A549 (cell line): ENCODE data around the gene EHD2. TPM values are rescaled to one million over a fixed set of nuclear protein-coding genes. Genes with fewer than 3 reads are reported as not detected.
"Not testable (repeated sequence)": the region's sequence is repeated elsewhere in the genome, so short reads cannot be mapped to it uniquely, and the experiment has no call there.

ENCODE experiments used
- ATAC-seq, 2 experiments: fragments of 200-7000 bp in 1 of 2; fragments of >200 bp in 1 of 2; cut with Nextera tagmentation in 1 of 2; cut with Tn5 transposase in 1 of 2; 3 replicates each; pipeline versions ENCODE4 v1.8.0 to v1.9.1; 2018 to 2020; ENCODE audit warnings: mild to moderate bottlenecking in 1 of 2, moderate library complexity in 1 of 2
- CTCF ChIA-PET: fragments of 300-600 bp; sonication (Branson Sonifier 250); formaldehyde crosslinking; extraction: SDS; loops from one replicate; lab custom pipeline; 2021; ENCODE audit warnings: antibody characterized with exemption, inconsistent platforms; lab: Yijun Ruan, JAX
- POLR2A ChIA-PET: fragments of 350-600 bp; formaldehyde crosslinking; extraction: SDS; loops from one replicate; lab custom pipeline; 2021; ENCODE audit warnings: antibody characterized with exemption, inconsistent platforms; lab: Yijun Ruan, JAX
- DNase-seq, 2 experiments: peaks; one replicate each; pipeline versions ENCODE4 v3.0.0 to v3.0.0-alpha.2; 2011 to 2016; ENCODE audit warnings: low read depth in 1 of 2, low spot score in 1 of 2
- FAIRE-seq: peaks from 2 replicates; lab custom pipeline; 2011; peaks lifted over from hg19 to GRCh38; lab: Jason Lieb, UNC
- H3K27ac ChIP-seq, 2 experiments: fragments of >200 bp; sonication (Bioruptor Twin); formaldehyde crosslinking; 3 replicates each; pipeline ENCODE4 v1.5.1; 2016 to 2017
- H3K4me1 ChIP-seq: fragments of >200 bp; sonication (Bioruptor Twin); formaldehyde crosslinking; 3 replicates; pipeline ENCODE4 v1.6.1; 2016
- H3K4me2 ChIP-seq: fragments of >200 bp; sonication (Bioruptor Twin); formaldehyde crosslinking; 3 replicates; pipeline ENCODE4 v1.6.1; 2016
- H3K4me3 ChIP-seq: fragments of >200 bp; sonication (Bioruptor Twin); formaldehyde crosslinking; 3 replicates; pipeline ENCODE4 v1.5.1; 2016
- H3K9me3 ChIP-seq: fragments of >200 bp; sonication (Bioruptor Twin); formaldehyde crosslinking; 3 replicates; pipeline ENCODE4 v1.6.1; 2016
- CEBPB ChIP-seq, 2 experiments: fragments of >200 bp in 1 of 2; sonication (Bioruptor Twin) in 1 of 2; formaldehyde crosslinking in 1 of 2; IDR thresholded peaks; 2 replicates each; pipeline ENCODE4 v1.6.1; 2012 to 2016
- FOSB ChIP-seq: fragments of 250-450 bp; sonication (Bioruptor Pico); IDR thresholded peaks from 2 replicates; pipeline ENCODE4 v1.5.0; 2020; ENCODE audit warnings: mild to moderate bottlenecking, moderate library complexity
- FOSL2 ChIP-seq, 2 experiments: fragments of 450-650 bp in 1 of 2; fragments of >200 bp in 1 of 2; sonication (Bioruptor Twin) in 1 of 2; formaldehyde crosslinking; IDR thresholded peaks; 2 replicates each; pipeline versions ENCODE4 v1.5.0 to v1.6.1; 2016 to 2020; ENCODE audit warnings: mild to moderate bottlenecking in 1 of 2, moderate library complexity in 1 of 2
- KDM1A ChIP-seq: fragments of 200-600 bp; sonication (generic); IDR thresholded peaks from 2 replicates; pipeline ENCODE4 v1.6.1; 2016; ENCODE audit warnings: low read depth, mild to moderate bottlenecking
- NR3C1 ChIP-seq: fragments of >200 bp; sonication (Bioruptor Twin); formaldehyde crosslinking; IDR thresholded peaks from 3 replicates; pipeline ENCODE4 v1.6.1; 2017
- PBX3 ChIP-seq: IDR thresholded peaks from 2 replicates; pipeline ENCODE4 v1.6.1; 2012
- POLR2AphosphoS2 ChIP-seq: conservative IDR thresholded peaks from 2 replicates; pipeline ENCODE4 v1.6.1; 2012; ENCODE audit warnings: low read length, improper control_type of control experiment, inconsistent platforms
- RAD21 ChIP-seq, 2 experiments: fragments of >200 bp in 1 of 2; sonication (Bioruptor Twin) in 1 of 2; formaldehyde crosslinking in 1 of 2; IDR thresholded peaks in 1 of 2; conservative IDR thresholded peaks in 1 of 2; 2 replicates in 1 of 2; 3 replicates in 1 of 2; pipeline ENCODE4 v1.6.1; 2012 to 2018; ENCODE audit warnings: inconsistent platforms in 1 of 2
- RARB ChIP-seq: fragments of 250-450 bp; sonication (Bioruptor Pico); IDR thresholded peaks from 2 replicates; pipeline ENCODE4 v1.8.0; 2021; ENCODE audit warnings: mild to moderate bottlenecking, moderate library complexity
- SMC3 ChIP-seq: fragments of >200 bp; sonication (Bioruptor Twin); formaldehyde crosslinking; IDR thresholded peaks from 3 replicates; pipeline ENCODE4 v1.6.1; 2018; ENCODE audit warnings: inconsistent platforms
- ZC3H11A ChIP-seq: fragments of 450-650 bp; IDR thresholded peaks from 2 replicates; pipeline ENCODE4 v1.6.1; 2014; ENCODE audit warnings: antibody characterized with exemption, mild to moderate bottlenecking
- ZFP36 ChIP-seq: fragments of 450-650 bp; IDR thresholded peaks from 2 replicates; pipeline ENCODE4 v1.6.1; 2014; ENCODE audit warnings: borderline replicate concordance; ENCODE audit not compliant: partially characterized antibody
- WGBS: methylation state at CpG from one replicate; pipeline ENCODE4 v1.1.6; 2017; ENCODE audit errors: missing lambda C conversion rate; 5-methylcytosine and 5-hydroxymethylcytosine counted together
- polyA plus RNA-seq, 4 experiments: library from polyadenylated mRNA; depleted of rRNA in 3 of 4; stranded (reverse); fragments of >200 nt; fragmentation: RNase III in 1 of 4; extraction: RNeasy Plus Mini Kit Qiagen cat#74134 plus additional on column Dnase treatment in 1 of 4; gene quantifications; 2 replicates in 3 of 4; 3 replicates in 1 of 4; pipeline ENCODE4 v1.2.3, GENCODE V29; 2011 to 2017
- TF ChIP-seq, protein P1 (sequence below): fragments of >200 bp; sonication (Bioruptor Twin); formaldehyde crosslinking; IDR thresholded peaks from 3 replicates; pipeline ENCODE4 v1.5.1; 2016

The EHD2 gene
- polyA plus RNA-seq, 2 of the 4 experiments (the other 2 are of a cell fraction): 32.3 to 105 TPM

DNA sequence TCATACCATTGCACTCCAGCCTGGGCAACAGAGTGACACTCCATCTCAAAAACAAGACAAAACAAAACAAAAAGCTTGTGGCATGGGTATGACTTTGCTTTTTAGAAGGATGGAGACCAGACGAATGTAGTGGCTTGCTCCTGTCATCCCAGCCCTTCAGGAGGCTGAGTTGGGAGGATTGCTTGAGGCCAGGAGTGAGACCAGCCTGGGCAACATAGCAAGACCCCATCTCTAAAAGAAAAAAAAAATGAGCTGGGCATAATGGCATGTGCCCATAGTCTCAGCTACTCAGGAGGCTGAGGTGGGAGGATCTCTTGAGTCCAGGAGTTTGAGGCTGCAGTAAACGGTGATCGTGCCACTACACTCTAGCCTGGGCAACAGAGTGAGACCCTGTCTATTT lies 48.9 kb downstream of the EHD2 start (continued):
- no peak for TF ChIP-seq RARB
- no peak for TF ChIP-seq FOSB (CRISPR knock-in tag)
- TF ChIP-seq ZC3H11A: no peak
- TF ChIP-seq POLR2AphosphoS2: no peak

DNA sequence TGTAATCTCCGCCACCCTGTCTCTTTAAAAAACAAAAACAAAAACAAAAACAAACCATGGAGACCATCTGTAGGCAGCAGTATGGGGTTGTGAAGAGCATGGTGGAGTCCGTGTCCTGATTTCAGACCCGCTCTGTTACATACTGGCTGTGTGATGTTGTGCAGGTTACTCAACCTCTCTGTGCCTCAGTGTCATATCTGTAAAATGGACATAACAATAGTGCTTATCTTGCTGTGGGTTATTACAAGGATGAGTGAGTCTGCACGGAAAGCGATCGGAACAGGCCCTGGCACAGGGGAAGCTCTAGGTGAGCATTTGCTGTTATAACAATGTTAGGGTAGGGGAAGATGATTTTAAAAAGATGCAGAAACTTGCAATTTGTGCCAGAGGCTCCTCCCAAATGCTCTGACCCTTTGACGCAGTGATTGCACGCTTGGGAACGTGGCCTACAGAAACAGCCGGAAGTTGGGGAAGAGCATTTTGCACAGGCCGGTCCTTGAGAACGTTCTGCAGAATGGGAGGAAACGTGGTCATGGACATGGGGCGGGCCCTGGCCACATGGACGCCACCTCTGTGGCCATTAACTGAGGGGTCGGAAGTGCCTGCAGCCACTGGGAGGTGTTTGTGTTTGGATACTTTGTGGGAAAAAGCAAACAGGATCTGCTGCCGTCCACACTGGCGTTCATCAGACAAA lies 49.5 kb downstream of the EHD2 start:
- no peak overlapping the region for H3K27ac ChIP-seq
- CTCF ChIA-PET: interaction anchor here (1.3 to 42.0 kb wide), 4 partner anchors 11 to 55 kb away, joined by 5 to 1389 read pairs (median 139); partner anchors contain the start of genes EHD2 and NOP53
- POLR2A ChIA-PET: interaction anchor here (1.0 kb wide), 1 partner anchor 17 kb away, joined by 3 read pairs; no protein-coding TSS in a partner anchor
- 87% methylated on average over 18 of the region's 18 CpGs for WGBS
- DNase-seq: no peak
- H3K4me2 ChIP-seq: no peak overlapping the region
- H3K9me3 ChIP-seq: no peaks in the 10 kb centered on the region
- TF ChIP-seq KDM1A: peak; percentile 81; the same call in 1 of the 2 replicates
- no peak for TF ChIP-seq CEBPB (IDR thresholded peaks at IDR 0.05)
- no peak for TF ChIP-seq NR3C1
- TF ChIP-seq POLR2AphosphoS2: peak; percentile 89
- TF ChIP-seq ZFP36: peak; percentile 80
- TF ChIP-seq, all 56 proteins: peak for 3
- Histone ChIP-seq H3K4me3 (no peak overlapping the region), H3K4me1 (no peaks in the 10 kb centered on the region; the same call in 2 of the 3 replicates)
- no peak for FAIRE-seq
- ATAC-seq: 0 out of 6 replicates have a peak, but pooled peaks of 1 of the 2 experiments have one; percentile 14

DNA sequence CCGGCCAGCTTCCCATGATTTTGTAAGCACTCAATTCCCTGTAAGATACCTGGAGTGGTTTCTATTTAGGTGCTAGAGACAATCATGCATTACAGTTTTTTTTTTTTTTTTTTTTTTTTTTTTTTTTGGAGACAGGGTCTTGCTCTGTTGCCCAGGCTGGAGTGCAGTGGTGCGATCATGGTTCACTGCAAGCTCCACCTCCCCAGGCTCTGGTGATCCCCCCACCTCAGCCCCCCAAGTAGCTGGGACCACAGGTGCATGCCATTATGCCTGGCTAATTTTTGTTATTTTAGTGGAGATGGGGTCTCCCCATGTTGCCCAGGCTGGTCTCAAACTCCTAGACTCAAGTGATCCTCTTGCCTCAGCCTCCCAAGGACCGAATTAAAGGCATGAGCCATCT lies 51.5 kb downstream of the EHD2 start:
- not testable (repeated sequence) for H3K9me3 ChIP-seq, ATAC-seq, DNase-seq, H3K4me2 ChIP-seq, H3K4me1 ChIP-seq, FAIRE-seq, H3K27ac ChIP-seq, H3K4me3 ChIP-seq
- 77% methylated on average over 3 of the region's 3 CpGs for WGBS
- ChIA-PET CTCF (interaction anchor here (0.6 to 7.6 kb wide), 21 partner anchors 12 to 331 kb away, joined by 3 to 145 read pairs (median 7); partner anchors contain the start of genes EHD2, NOP53 and SELENOW), POLR2A (interaction anchor here (0.6 kb wide), 1 partner anchor 26 kb away, joined by 5 read pairs; no protein-coding TSS in a partner anchor)

DNA sequence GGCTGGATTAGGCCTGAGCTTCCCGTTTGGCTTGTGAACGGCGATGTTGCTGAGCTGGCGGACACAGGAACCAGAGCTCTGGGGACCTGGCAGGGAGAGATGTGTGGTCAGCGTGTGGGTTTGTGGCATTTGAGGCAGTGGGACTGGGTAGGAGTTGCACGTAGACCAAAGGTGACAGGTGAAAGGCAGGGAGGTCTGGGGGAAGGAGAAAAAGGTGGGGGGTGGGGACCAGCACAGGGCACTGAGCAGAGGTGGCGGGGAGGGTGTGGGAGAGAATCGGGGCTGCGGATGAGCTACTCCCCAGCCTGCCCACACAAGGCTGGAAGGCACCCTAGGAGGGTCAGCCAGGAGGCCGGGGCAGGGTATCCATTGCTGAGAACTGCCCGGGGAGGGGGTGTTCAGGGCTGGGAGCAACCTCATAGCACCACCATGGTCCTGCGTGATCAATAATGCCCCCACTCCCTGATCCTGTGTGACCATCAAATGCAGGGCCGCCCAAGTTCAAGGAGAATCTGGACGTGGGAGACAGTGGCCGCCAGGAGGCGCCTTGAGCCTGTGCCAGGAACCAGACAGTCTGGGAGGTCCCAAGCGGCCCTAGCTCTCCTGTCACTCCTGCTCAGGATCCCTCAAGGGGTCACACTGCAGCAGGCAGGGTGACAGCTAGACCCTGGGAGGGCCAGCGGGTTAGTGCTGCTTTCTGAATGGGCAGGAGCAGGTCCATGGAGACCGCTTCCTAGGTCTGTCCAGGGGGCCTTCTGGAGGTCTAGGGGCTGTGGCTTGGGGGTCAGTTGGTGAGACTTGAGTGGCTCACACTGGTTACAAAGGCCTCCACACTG lies 52.5 kb downstream of the EHD2 start:
- POLR2A ChIA-PET: interaction anchor here (0.8 kb wide), 1 partner anchor 21 kb away, joined by 3 read pairs; the partner anchor contains the start of gene NOP53
- 31% methylated on average over 19 of the region's 19 CpGs for WGBS

More for the DNA sequence above, 52.5 kb downstream of the EHD2 start:
- ATAC-seq: peak; percentile 66 to 85
- Histone ChIP-seq H3K4me3 (no peak overlapping the region), H3K4me2 (no peak overlapping the region), H3K9me3 (no peaks in the 10 kb centered on the region), H3K4me1 (no peaks in the 10 kb centered on the region), H3K27ac (no peak overlapping the region)
- peak; percentile 58 to 74 for DNase-seq
- CTCF ChIA-PET: interaction anchor here (0.5 to 7.6 kb wide), 33 partner anchors 8 to 492 kb away, joined by 3 to 145 read pairs (median 5); partner anchors contain the start of genes CRX, EHD2, NOP53 and SELENOW
- FAIRE-seq: no peak
- TF ChIP-seq FOSL2 (IDR thresholded peaks at IDR 0.05) (no peak), FOSL2 (CRISPR knock-in tag; IDR thresholded peaks at IDR 0.05) (no peak), RAD21 (conservative IDR thresholded peaks at IDR 0.05 in 1 of 2, IDR thresholded peaks at IDR 0.05 in 1 of 2) (peak; percentile 61 to 84), PBX3 (no peak), SMC3 (peak; percentile 72), POLR2AphosphoS2 (peak; percentile 78)
- TF ChIP-seq, protein P1, sequence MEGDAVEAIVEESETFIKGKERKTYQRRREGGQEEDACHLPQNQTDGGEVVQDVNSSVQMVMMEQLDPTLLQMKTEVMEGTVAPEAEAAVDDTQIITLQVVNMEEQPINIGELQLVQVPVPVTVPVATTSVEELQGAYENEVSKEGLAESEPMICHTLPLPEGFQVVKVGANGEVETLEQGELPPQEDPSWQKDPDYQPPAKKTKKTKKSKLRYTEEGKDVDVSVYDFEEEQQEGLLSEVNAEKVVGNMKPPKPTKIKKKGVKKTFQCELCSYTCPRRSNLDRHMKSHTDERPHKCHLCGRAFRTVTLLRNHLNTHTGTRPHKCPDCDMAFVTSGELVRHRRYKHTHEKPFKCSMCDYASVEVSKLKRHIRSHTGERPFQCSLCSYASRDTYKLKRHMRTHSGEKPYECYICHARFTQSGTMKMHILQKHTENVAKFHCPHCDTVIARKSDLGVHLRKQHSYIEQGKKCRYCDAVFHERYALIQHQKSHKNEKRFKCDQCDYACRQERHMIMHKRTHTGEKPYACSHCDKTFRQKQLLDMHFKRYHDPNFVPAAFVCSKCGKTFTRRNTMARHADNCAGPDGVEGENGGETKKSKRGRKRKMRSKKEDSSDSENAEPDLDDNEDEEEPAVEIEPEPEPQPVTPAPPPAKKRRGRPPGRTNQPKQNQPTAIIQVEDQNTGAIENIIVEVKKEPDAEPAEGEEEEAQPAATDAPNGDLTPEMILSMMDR: peak; percentile 83
